Mucosa of descending colon (tissue), 3 donors: Measurements from ENCODE around the gene WEE1. TPM values are rescaled to one million over a fixed set of nuclear protein-coding genes. Genes with fewer than 3 reads are reported as not detected.
A peak's percentile ranks its signal among the peaks of the same experiment; 100 is the strongest.

Source experiments
- ATAC-seq: fragments of 200-7000 bp; cut with Tn5 transposase; one replicate; pipeline ENCODE4 v1.9.1; 2020; ENCODE audit warnings: mild to moderate bottlenecking, moderate library complexity
- DNase-seq, 3 donors: peaks; one replicate each; pipeline ENCODE4 v3.0.0-alpha.2; 2020
- H3K36me3 ChIP-seq: fragments of 200-600 bp; one replicate; pipeline ENCODE4 v1.8.0; 2021; ENCODE audit warnings: low read depth, mild to moderate bottlenecking
- H3K4me1 ChIP-seq: fragments of 200-600 bp; one replicate; pipeline ENCODE4 v1.8.0; 2021; ENCODE audit warnings: low read depth, mild to moderate bottlenecking
- H3K4me3 ChIP-seq: fragments of 200-600 bp; one replicate; pipeline ENCODE4 v1.8.0; 2021; ENCODE audit warnings: mild to moderate bottlenecking
- H3K9me3 ChIP-seq: fragments of 200-600 bp; one replicate; pipeline ENCODE4 v1.8.0; 2021; ENCODE audit warnings: mild to moderate bottlenecking
- intact Hi-C, 2 donors: fragments of 100-400 bp; cut with DNase I in 1 of 2; cut with micrococcal nuclease in 1 of 2; formaldehyde crosslinking; loops; one replicate each; pipeline versions ENCODE4 v1.11.0 to v1.11.1; 2022; cut with DNase I, micrococcal nuclease
- long read RNA-seq, 2 donors: library from polyadenylated mRNA; unstranded; transcript quantifications; one replicate each; pipeline ENCODE4 v2.0.0, GENCODE V29; 2019 to 2021
- total RNA-seq, 3 donors: library from RNA; stranded (reverse); fragmentation: NEBNext Ultra II Directional in 2 of 3; extraction: Animal tissue kit (Norgen Biotek cat#: 25700) in 2 of 3; gene quantifications; one replicate each; pipeline versions ENCODE4 v1.2.1 to v1.2.4, GENCODE V29; 2021 to 2023
- TF ChIP-seq, protein P1 (sequence below): fragments of 200-600 bp; IDR thresholded peaks from one replicate; pipeline ENCODE4 v1.8.0; 2022; ENCODE audit warnings: antibody characterized with exemption, mild to moderate bottlenecking
- donor health status: DM: no; HTN: no; CAD: no; lungs with moderate emphysema.
- donor health status: DM: no; HTN: no; CAD: no.
- donor health status: DM: no; HTN: yes; CAD: no.

Gene WEE1
- 10 to 100 TPM; 17.5 to 33.6 (median 18.0) TPM for total RNA-seq
- long read RNA-seq, donor 1, transcript WEE1-202 (11 exons, 2,799 nt): major isoform, 43 of 56 reads
- long read RNA-seq, donor 1, partial matches to known transcripts: 8 of 56 reads
- long read RNA-seq, donor 1, other reads (novel, unspliced or antisense): 3 of 56 reads
- long read RNA-seq, donor 2: 0 reads

DNA sequence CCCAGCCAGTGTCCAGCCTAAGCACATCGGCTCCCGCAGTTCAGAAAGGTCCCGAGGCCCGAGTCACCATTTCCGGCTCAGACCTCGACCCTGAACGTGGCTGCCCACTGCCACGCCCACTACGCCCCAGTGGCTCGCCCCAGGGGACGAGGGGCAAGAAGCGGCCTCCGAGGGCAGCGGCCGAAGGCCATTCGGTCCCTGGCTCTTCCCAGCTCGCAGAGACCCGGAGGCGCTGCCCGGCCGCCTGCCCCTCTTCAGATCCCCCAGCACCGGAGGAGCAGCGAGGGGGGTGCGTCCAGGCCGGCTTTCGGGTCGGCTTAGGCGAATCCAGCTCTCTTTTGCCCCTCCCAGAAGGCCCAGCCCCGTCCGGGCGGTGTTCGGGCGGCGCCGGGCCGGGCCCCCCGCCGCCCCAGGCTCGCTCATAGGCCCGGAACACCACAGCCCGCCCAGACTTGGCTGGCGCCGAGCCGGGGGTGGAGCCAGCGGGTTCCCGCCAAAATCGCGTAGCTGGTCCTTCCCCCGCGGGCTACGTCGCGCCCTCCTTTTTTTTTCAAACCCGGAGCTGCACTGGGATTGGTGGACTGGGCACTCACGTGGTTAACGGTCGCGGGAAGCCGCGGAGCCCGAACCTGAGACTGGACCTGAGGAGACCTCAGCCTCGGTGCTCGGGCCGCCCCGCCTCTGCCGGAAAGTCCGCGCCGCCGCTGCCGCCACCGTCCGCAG is at the start of gene WEE1:
Gene WEE1, plus strand, starts transcription at position 619 of the 723 bp plus-strand sequence. CDS start 264 bp downstream, outside the sequence.
- Histone ChIP-seq H3K36me3 (peaks cover 3% of the 10 kb centered on the region), H3K9me3 (no peaks in the 10 kb centered on the region), H3K4me1 (peaks cover 24% of the 10 kb centered on the region), H3K4me3 (peak within 1 kb of the TSS; percentile 77)
- intact Hi-C loops: loop anchor here in 1 of 2 donors (10.0 kb wide), 1 partner anchor 48 kb away; no protein-coding TSS in a partner anchor
- DNase-seq: peak; percentile 98 to 100 (median 98)
- TF ChIP-seq, protein P1, sequence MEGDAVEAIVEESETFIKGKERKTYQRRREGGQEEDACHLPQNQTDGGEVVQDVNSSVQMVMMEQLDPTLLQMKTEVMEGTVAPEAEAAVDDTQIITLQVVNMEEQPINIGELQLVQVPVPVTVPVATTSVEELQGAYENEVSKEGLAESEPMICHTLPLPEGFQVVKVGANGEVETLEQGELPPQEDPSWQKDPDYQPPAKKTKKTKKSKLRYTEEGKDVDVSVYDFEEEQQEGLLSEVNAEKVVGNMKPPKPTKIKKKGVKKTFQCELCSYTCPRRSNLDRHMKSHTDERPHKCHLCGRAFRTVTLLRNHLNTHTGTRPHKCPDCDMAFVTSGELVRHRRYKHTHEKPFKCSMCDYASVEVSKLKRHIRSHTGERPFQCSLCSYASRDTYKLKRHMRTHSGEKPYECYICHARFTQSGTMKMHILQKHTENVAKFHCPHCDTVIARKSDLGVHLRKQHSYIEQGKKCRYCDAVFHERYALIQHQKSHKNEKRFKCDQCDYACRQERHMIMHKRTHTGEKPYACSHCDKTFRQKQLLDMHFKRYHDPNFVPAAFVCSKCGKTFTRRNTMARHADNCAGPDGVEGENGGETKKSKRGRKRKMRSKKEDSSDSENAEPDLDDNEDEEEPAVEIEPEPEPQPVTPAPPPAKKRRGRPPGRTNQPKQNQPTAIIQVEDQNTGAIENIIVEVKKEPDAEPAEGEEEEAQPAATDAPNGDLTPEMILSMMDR: no peak
- ATAC-seq: peak; percentile 87

DNA sequence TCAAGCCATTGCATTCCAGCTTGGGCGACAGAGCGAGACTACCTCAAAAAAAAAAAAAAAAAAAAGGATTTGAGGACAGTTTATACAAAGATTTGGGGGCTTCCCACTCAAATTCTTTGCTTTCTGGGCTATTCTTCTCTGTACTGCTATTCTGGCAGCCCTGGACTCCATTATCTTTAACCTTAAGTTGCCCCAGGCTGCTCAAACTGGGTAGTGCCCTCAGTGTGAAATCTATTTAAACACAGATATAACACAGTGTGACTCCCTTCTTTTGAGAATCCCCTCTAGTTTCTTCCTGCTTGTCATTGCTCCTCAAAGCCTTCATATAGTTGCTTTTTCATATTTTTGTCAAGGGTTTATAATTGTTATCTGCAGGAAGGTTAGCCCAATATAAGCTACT is 49.5 kb upstream of the WEE1 start:
- peaks cover 14% of the 10 kb centered on the region for H3K4me1 ChIP-seq
- TF ChIP-seq, protein P1: no peak
- no peak for ATAC-seq
- intact Hi-C loops: loop anchor here in 1 of 2 donors (10.0 kb wide), 1 partner anchor 51 kb away; the partner anchor contains the start of gene WEE1
- no peaks in the 10 kb centered on the region for H3K36me3 ChIP-seq
- no peak overlapping the region for H3K4me3 ChIP-seq
- DNase-seq: no peak
- H3K9me3 ChIP-seq: no peaks in the 10 kb centered on the region

DNA sequence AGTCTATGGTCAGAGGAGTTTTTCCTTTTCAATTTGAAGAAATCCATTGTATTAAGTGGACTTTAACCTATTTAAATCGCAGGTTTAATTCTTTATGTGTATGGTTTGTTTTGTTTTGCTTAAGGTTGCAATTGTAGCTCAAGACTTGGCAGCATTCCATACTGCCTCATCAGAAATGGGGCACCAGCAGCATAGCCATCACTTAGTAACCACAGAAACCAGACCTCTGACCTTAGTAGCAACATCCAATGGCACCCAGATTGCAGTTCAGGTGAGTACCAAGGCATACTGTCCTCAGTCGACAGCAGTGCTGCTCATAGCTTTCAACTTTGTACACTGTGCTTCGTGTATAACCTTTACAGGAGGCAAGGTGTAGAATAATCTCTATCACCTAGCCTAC is 48.4 kb upstream of the WEE1 start:
- TF ChIP-seq, protein P1: no peak
- no peak overlapping the region for H3K4me3 ChIP-seq
- H3K9me3 ChIP-seq: no peaks in the 10 kb centered on the region
- intact Hi-C loops: loop anchor here in 1 of 2 donors (10.0 kb wide), 1 partner anchor 50 kb away; the partner anchor contains the start of gene WEE1
- no peak for DNase-seq
- peak; percentile 9 for ATAC-seq
- H3K4me1 ChIP-seq: peaks cover 25% of the 10 kb centered on the region
- H3K36me3 ChIP-seq: no peaks in the 10 kb centered on the region

DNA sequence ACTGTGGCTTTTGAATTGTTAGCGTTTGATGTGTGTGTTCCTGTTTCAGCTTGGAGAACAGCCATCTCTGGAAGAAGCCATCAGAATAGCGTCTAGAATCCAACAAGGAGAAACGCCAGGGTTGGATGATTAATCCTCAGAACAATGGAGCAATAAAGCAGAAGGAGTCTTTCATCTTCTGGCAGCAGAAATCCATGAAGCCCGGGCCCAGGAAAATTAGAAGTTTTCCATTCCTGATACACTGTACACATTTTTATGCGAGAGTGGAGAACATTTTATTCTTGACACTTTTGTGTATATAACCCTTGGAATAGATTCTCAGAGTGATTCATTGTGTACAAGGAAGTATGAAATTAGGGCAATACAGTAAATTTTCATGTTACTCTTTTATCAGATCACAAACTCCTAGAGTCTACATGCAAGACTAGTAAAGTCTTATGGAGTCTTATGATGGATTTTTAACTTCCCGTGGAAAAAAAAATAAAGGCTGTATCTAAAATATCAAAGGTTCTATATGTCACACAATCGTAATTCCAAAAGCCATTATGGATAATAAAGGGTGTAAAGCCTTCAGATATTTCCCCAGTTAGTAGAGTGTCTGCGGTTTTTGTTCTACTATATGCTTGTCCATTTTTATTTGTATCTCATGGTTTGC is 45.9 kb upstream of the WEE1 start:
- peak; percentile 72 for ATAC-seq

DNA sequence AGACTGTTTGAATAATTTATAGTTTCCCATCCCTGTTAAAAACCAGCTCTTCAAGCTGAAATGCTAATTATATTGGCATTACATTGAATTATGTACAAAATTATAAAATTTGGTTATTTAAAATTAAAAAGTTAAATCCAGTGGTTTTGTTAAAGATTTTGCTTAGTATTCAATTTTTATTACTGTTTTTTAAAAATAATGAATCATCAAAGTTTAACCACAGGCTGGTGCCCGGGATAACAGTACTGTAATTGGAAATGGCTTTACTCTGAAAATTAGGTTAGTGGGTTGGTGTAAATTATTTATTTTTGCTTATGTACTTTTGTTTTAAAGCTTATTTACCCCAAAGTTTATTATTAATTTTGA is 45.4 kb upstream of the WEE1 start:
- H3K4me1 ChIP-seq: peaks cover 26% of the 10 kb centered on the region
- no peaks in the 10 kb centered on the region for H3K36me3 ChIP-seq
- TF ChIP-seq, protein P1: no peak
- ATAC-seq (no peak), DNase-seq (no peak)
- H3K9me3 ChIP-seq: no peaks in the 10 kb centered on the region
- no peak overlapping the region for H3K4me3 ChIP-seq
- intact Hi-C loops: loop anchor here in 1 of 2 donors (10.0 kb wide), 1 partner anchor 47 kb away; the partner anchor contains the start of gene WEE1

More for the DNA sequence above, 45.9 kb upstream of the WEE1 start:
- peak in 1 of 3 donors; percentile 39 for DNase-seq
- TF ChIP-seq, protein P1: no peak
- Histone ChIP-seq H3K4me1 (peaks cover 26% of the 10 kb centered on the region), H3K36me3 (no peaks in the 10 kb centered on the region), H3K4me3 (no peak overlapping the region), H3K9me3 (no peaks in the 10 kb centered on the region)
- intact Hi-C loops: loop anchor here in 1 of 2 donors (10.0 kb wide), 1 partner anchor 47 kb away; the partner anchor contains the start of gene WEE1
